NCI-H128 (cell line): ENCODE measurements around the gene KCNQ1.

ENCODE experiments used
- DNase-seq: peaks from one replicate; lab custom pipeline; 2025; ENCODE audit not compliant: unreplicated experiment; lab: John Stamatoyannopoulos, UW

Gene KCNQ1

GRCh38 chr11:2549080-2549479, 104.3 kb downstream of the KCNQ1 start:
- no peak for DNase-seq

DNA sequence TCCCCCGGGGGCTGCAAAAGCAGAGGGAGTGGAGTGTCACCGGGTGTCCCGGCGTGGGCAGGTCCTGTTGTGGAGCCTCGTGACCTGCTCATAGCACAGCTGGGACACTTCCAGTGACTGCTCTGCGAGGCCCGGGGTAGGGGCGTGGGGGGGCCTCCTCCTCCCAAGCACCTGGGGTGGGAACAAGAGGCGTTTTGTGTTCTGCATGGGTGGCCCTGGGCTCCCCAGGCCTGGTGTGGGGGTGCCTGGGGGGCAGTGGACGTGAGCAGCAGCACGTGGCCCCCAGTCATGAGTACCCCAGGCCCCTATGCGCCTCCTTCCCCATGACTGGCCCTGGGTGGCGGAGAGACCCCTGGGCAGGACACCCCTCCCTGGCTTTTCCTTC, 104.7 kb downstream of the KCNQ1 start:
- no peak for DNase-seq

- DNase-seq, result no peak
Observed at GRCh38 chr11:2549876-2550605, 105.2 kb downstream of the KCNQ1 start.

DNA sequence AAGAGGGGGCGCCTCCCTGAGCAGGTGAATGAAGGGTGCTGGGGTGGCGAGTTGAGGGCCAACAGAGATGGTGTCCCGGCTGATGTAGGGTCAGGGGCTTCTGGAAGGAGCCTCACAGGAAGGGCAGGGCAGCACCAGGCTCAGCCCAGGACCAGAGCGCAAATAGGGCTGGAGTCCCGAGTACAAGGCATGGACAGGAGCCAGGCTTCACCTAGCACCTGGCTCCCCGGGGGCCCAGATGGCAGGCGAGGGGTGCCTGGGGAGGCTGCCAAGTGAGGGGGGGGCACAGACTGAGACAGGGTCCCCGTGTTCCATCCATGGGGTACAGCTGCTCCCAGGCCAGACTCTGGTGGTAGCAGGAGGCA, 105.8 kb downstream of the KCNQ1 start:
- DNase-seq, result no peak

GRCh38 chr11:2551131-2551530, 106.3 kb downstream of the KCNQ1 start:
- no peak for DNase-seq

- no peak for DNase-seq
Observed at GRCh38 chr11:2552210-2552609, 107.4 kb downstream of the KCNQ1 start.

- no peak for DNase-seq
Observed at GRCh38 chr11:2553198-2553597, 108.4 kb downstream of the KCNQ1 start.

DNA sequence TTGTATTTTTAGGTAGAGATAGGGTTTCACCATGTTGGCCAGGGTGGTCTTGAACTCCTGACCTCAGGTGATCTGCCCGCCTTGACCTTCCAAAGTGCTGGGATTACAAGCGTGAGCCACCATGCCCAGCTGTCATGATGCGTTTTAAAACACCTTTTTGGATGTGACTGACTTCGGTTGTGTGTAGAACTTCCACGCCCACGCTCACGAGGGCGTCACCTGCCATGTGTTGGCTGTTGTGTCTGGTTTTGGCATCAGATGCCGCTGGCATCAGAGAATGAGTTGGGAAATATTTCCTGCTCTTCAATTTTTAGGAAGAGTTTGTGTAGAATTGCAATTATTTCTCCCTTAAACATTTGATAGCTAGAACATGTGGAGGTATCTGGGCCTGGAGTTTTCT, 109.1 kb downstream of the KCNQ1 start:
- no peak for DNase-seq

DNA sequence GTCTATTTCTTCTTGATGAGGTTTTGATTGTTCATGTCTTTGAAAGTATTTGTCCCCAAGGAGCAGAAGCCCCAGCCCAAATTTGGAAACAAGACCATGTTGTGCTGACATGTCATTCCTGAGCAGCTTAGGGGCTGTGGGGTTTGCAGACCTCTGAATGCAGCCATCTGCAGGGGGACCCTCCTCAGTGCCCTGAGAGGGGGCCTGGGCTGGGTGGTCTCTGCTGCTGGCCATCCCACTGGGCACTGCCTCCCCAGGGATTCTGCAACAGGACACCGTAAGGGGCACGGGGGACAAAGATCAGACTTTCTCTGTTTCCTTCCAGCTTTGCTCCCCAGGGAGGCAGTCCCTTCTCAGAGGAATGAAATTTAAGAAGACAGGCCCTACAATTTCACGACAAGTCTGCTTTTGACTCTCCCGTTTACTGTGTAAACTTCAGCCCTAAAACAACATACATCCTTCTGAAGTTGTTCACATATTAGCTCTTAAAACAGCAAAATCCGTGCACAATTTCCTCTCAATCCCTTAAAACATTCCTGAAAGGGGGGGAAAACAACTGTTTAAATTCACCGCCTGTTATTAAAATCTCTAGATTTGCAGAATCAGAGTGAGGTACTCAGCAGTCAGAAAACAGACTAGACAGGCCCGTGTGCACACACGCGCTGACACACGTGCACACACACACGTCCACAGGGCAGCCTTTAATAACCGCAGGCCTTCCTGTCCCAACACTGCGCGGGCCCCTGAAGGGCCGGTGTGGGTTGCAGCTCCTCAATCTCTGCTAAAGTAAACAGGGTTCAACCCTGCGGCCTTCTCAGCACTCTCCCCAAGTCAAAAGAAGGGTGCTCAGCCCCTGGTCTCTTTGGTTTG, 109.8 kb downstream of the KCNQ1 start:
- DNase-seq, result no peak

- DNase-seq, result no peak
Observed at GRCh38 chr11:2555336-2555735, 110.5 kb downstream of the KCNQ1 start.

DNA sequence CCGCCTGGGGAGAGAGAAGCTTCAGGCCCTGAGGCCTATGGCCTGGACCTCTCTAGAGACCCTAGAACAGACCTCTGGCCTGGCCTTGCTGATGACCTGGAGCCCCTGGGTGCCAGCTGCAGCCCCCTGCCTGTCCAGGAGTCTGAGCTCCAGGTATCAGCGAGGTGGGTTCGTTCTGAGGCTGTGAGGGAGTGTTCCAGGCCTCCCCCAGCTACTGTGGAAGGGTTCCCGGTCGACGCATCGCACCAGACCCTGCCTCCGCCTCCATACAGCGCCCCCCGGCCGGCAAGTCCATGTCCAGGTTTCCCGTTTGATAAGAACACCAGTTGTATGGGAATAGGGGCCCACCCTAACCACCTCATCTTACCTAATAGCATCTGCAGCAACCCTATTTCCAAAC, 111.1 kb downstream of the KCNQ1 start:
- DNase-seq, result no peak

DNA sequence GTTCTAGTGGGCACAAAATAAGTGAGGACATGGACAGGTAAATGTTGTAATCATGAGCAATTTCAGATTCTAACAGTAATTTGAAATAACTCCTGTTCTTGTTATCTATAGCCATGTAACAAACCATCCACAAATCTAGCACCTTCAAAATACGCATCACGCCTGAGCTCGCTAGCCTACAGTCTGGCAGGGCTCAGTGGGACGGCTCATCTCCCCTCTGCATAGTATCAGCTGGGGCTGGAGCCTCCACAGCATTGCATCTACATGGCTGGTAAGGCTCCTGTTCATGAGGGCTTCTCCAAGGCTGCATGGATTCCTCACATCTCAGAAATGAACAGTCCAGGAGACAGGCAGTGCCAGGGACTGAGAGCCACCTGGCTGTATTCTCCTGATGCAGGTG, 112.6 kb downstream of the KCNQ1 start:
- DNase-seq, result no peak

GRCh38 chr11:2558397-2558796, 113.6 kb downstream of the KCNQ1 start:
- DNase-seq, result no peak

GRCh38 chr11:2558861-2559526, 114.2 kb downstream of the KCNQ1 start:
- DNase-seq, result no peak

- DNase-seq, result no peak
Observed at GRCh38 chr11:2559527-2560311, 114.9 kb downstream of the KCNQ1 start.

GRCh38 chr11:2561696-2562581, 117.1 kb downstream of the KCNQ1 start:
- DNase-seq, result no peak

DNA sequence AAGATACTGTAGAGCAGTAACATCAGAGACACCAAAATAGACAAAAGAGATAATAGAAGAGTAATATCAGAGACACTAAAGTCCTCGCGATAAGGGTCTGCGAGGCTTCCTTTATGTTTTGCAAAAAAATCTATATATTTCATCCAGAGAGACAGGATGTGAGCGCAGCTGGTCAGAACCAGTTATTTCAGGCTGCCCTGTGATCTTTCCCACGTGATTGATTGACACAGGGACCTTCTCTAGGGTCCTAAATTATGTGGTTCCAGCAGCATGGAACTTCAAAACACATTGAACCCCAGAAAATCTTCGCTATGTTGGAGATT, 118.0 kb downstream of the KCNQ1 start:
- DNase-seq, result no peak

- no peak for DNase-seq
Observed at GRCh38 chr11:2563213-2564007, 118.6 kb downstream of the KCNQ1 start.

DNA sequence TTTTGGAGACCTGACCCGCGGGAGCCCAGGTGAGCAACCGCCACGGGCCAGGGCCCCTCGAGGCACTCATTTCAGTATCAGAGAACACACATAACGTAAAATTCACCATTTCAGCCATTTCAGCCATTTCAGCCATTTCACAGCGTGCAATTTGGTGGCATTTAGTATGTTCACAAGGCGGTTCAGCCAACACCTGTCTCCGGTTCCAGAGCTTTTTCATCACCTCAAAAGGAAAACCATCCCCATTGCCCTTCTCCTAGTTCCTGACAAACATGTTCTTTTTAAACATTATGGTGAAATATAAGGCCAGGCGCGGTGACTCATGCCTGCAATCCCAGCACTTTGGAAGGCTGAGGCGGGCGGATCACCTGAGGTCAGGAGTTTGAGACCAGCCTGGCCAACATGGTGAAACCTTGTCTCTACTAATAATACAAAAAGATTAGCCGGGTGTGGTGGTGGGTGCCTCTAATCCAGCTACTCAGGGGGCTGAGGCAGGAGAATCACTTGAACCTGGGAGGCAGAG, 119.3 kb downstream of the KCNQ1 start:
- DNase-seq, result no peak
